ENCODE results near the gene WFDC8. TPM values are rescaled to one million over a fixed set of nuclear protein-coding genes. Genes with fewer than 3 reads are reported as not detected.

WFDC8 gene
- total and polyA plus RNA-seq, 2 donors from 2014 or later = not detected

DNA sequence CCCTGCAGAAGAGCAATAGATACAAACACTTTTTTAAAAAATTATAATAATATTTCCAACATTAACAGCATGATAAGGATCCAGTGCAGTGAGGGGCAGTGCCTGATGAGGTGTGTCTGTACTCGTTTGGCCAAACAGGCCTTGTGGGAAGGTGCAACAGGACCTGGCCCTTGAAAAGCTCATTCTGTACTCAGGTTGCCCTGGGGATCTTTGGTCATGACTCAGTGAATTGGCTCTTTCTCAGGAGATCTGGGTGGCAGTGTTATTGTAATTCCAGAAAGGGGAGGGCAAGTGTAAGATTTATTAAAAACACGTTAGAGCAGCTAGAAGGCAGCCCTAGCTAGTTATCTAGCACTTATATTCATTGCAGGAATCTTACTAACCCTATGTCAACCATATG is 60.8 kb downstream of the WFDC8 start:
- no peak overlapping the region for H3K27ac ChIP-seq (ENCODE audit: low read depth in 2 of 2, low read length in 2 of 2)
- peak in 3 of 5 donors; percentile 17 to 60 (median 57) for DNase-seq
- FAIRE-seq = no peak

DNA sequence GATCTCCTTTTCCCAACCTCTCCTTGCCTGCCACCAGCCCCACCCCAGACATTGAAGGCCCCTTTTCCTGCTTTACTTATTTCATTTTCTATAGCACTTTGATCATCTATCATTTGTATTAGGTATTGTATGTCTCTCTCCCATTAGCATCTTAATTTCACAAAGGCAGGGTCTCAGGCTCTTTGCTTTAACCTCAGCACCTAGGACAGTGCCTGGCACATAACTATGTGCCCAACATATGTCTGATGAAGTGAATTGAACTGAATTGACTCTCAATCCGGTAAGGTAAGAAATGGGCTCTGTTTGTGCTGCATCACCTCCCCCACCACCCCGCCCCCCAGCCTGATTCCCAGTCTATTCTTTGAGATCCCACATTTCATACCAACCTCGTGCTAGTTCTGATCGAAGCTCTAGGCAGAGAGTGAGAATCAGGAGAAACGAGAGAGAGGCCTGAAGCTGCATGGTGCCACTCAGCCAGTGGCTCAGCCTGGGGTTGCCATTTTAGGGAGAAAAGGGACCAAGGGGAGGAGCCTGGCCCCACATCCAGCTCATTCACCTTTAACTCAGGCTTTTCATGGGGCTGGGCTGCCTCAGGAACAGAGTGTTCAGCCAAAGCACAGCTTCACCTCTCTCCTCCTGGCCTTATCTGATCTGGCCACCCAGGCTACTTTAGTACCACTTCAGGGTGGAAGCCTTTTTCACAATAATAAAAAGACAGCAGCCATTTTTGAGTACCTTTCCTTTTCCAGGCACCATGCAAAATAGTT is 63.8 kb downstream of the WFDC8 start, which contains the start of gene SPINT3:
TSS of gene SPINT3 (minus strand) at position 476 of the 767 bp plus-strand sequence. CDS start at position 462, 14 bp downstream.
- Histone ChIP-seq H3K27me3 (ENCODE audit: control insufficient read depth, insufficient read depth, low read length) (no peaks in the 10 kb centered on the region), H3K27ac (ENCODE audit: low read depth in 2 of 2, low read length in 2 of 2) (no peak within 1 kb of the TSS), H3K4me1 (ENCODE audit: control insufficient read depth in 2 of 3, insufficient read depth in 2 of 3, low read depth in 1 of 3, low read length in 3 of 3) (no peaks in the 10 kb centered on the region), H3K4me3 (ENCODE audit: low read length in 3 of 3) (no peak within 1 kb of the TSS), H3K9me3 (ENCODE audit: control insufficient read depth in 2 of 3, insufficient read depth in 1 of 3, low read length in 3 of 3) (no peaks in the 10 kb centered on the region), H3K36me3 (ENCODE audit: control insufficient read depth in 2 of 3, insufficient read depth in 3 of 3, low read length in 3 of 3) (no peaks in the 10 kb centered on the region), H3K9ac (ENCODE audit: low read length in 3 of 3) (no peak within 1 kb of the TSS)
- FAIRE-seq (no peak), DNase-seq (no peak)
- TF ChIP-seq, protein P1, sequence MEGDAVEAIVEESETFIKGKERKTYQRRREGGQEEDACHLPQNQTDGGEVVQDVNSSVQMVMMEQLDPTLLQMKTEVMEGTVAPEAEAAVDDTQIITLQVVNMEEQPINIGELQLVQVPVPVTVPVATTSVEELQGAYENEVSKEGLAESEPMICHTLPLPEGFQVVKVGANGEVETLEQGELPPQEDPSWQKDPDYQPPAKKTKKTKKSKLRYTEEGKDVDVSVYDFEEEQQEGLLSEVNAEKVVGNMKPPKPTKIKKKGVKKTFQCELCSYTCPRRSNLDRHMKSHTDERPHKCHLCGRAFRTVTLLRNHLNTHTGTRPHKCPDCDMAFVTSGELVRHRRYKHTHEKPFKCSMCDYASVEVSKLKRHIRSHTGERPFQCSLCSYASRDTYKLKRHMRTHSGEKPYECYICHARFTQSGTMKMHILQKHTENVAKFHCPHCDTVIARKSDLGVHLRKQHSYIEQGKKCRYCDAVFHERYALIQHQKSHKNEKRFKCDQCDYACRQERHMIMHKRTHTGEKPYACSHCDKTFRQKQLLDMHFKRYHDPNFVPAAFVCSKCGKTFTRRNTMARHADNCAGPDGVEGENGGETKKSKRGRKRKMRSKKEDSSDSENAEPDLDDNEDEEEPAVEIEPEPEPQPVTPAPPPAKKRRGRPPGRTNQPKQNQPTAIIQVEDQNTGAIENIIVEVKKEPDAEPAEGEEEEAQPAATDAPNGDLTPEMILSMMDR (IDR thresholded peaks at IDR 0.05; ENCODE audit: borderline replicate concordance, extremely low read depth, insufficient read depth) = no peak
- intact Hi-C loops (cut with DNase I) = no loop called here

More for the DNA sequence above, 60.8 kb downstream of the WFDC8 start:
- Histone ChIP-seq H3K4me1 (ENCODE audit: control insufficient read depth in 2 of 3, insufficient read depth in 2 of 3, low read depth in 1 of 3, low read length in 3 of 3) (no peaks in the 10 kb centered on the region), H3K36me3 (ENCODE audit: control insufficient read depth in 2 of 3, insufficient read depth in 3 of 3, low read length in 3 of 3) (no peaks in the 10 kb centered on the region), H3K4me3 (ENCODE audit: low read length in 3 of 3) (no peak overlapping the region), H3K27me3 (ENCODE audit: control insufficient read depth, insufficient read depth, low read length) (no peaks in the 10 kb centered on the region), H3K9ac (ENCODE audit: low read length in 3 of 3) (no peak overlapping the region), H3K9me3 (ENCODE audit: control insufficient read depth in 2 of 3, insufficient read depth in 1 of 3, low read length in 3 of 3) (no peaks in the 10 kb centered on the region)
- TF ChIP-seq, protein P1 (IDR thresholded peaks at IDR 0.05; ENCODE audit: borderline replicate concordance, extremely low read depth, insufficient read depth) = no peak
- intact Hi-C loops (cut with DNase I) = no loop called here

DNA sequence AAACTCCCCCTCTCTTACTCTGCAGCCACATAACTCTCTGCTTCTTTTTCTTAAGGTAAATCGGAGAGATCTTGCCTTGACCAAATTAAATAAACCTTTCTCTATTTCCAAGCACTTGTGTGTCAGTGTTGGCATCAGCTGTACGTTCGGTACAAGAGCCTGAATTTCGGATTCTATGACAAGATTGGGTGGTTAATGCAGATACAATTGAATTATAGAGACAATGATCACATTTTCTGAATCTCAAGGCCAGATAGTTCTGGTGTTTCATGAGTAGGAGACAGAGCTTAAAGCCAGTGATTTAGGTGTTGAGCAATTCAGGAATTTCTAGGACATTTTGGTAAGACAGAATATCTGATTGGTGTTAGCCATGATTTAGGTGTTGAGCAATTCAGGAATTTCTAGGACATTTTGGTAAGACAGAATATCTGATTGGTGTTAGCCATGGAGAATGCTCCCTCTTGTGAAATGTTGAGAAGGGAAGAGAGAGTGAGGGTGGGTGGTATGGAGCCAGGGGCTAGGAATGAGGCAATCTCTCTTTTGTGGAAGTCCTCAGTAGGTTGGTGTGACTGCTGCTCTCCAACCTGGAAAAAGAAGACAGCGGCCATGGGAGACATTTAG is 68.7 kb downstream of the WFDC8 start:
- H3K9me3 ChIP-seq (ENCODE audit: control insufficient read depth in 2 of 3, insufficient read depth in 1 of 3, low read length in 3 of 3) = no peaks in the 10 kb centered on the region
- no peak overlapping the region for H3K4me3 ChIP-seq (ENCODE audit: low read length in 3 of 3)
- H3K36me3 ChIP-seq (ENCODE audit: control insufficient read depth in 2 of 3, insufficient read depth in 3 of 3, low read length in 3 of 3) = no peaks in the 10 kb centered on the region
- H3K4me1 ChIP-seq (ENCODE audit: control insufficient read depth in 2 of 3, insufficient read depth in 2 of 3, low read depth in 1 of 3, low read length in 3 of 3) = no peaks in the 10 kb centered on the region
- FAIRE-seq (no peak), DNase-seq (no peak)
- no peak overlapping the region for H3K27ac ChIP-seq (ENCODE audit: low read depth in 2 of 2, low read length in 2 of 2)
- no peak overlapping the region for H3K9ac ChIP-seq (ENCODE audit: low read length in 3 of 3)
- intact Hi-C loops (cut with DNase I) = no loop called here
- no peaks in the 10 kb centered on the region for H3K27me3 ChIP-seq (ENCODE audit: control insufficient read depth, insufficient read depth, low read length)
- TF ChIP-seq, protein P1 (IDR thresholded peaks at IDR 0.05; ENCODE audit: borderline replicate concordance, extremely low read depth, insufficient read depth) = no peak

Data from kidney (tissue), 14 donors.